HFFc6 (cell line): ENCODE data around the gene BCAS1. TPM values are rescaled to one million over a fixed set of nuclear protein-coding genes. Genes with fewer than 3 reads are reported as not detected.
"Not testable (repeated sequence)": the region's sequence is repeated elsewhere in the genome, so short reads cannot be mapped to it uniquely, and the experiment has no call there.

Source experiments
- DNase-seq: peaks from one replicate; pipeline ENCODE4 v3.0.0-alpha.2; 2018
- H3K27ac Mint-ChIP-seq: 2 replicates; pipeline ENCODE4 v1.8.0; 2020; ENCODE audit warnings: mild to moderate bottlenecking, mixed read lengths
- H3K27me3 Mint-ChIP-seq: 2 replicates; pipeline ENCODE4 v1.8.0; 2021; ENCODE audit warnings: mild to moderate bottlenecking, moderate library complexity, mixed read lengths; ENCODE audit not compliant: insufficient read depth
- H3K36me3 Mint-ChIP-seq: 2 replicates; pipeline ENCODE4 v1.8.0; 2021; ENCODE audit warnings: low read depth, mixed read lengths
- H3K4me1 Mint-ChIP-seq: 2 replicates; pipeline ENCODE4 v1.8.0; 2020; ENCODE audit warnings: low read depth, mixed read lengths
- H3K4me3 Mint-ChIP-seq: 2 replicates; pipeline ENCODE4 v1.8.0; 2020; ENCODE audit warnings: mild to moderate bottlenecking, moderate library complexity, mixed read lengths
- H3K9me3 Mint-ChIP-seq: 2 replicates; pipeline ENCODE4 v1.8.0; 2020; ENCODE audit warnings: mild to moderate bottlenecking, mixed read lengths
- CTCF ChIP-seq: fragments of 200-600 bp; sonication (generic); IDR thresholded peaks from 2 replicates; pipeline ENCODE4 v1.5.0; 2021; ENCODE audit warnings: antibody characterized with exemption, mild to moderate bottlenecking
- total RNA-seq, 6 experiments: library from RNA; stranded (reverse); fragmentation: NEBNext Ultra II Directional; extraction: Animal tissue kit (Norgen Biotek cat#: 25700); gene quantifications; 2 replicates in 1 of 6; 3 replicates in 5 of 6; pipeline ENCODE4 v1.2.3, GENCODE V29; 2021

Gene BCAS1
- total RNA-seq, 6 experiments from 2014 or later: 0.07 TPM; not detected in 5

DNA sequence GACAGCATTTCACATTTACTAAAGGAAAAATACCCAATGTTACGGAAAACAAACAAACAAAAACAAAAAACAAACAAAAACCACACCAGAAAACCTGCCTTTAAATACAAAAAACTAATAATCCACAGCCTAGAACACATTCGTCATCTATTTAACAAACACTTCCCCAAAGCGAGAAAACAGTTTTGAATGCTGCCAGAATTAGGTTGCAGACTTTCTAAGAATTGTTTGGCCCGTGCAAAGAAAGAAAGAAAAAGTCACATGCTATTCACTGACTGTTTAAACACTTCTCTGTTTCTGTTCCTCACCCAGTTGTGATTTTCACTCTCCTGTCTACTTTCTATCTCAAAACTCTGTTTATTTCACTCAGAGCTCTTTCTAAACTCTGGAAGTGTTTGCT is 52.5 kb downstream of the BCAS1 start:
- H3K27ac Mint-ChIP-seq: no peak overlapping the region
- no peak for TF ChIP-seq CTCF
- H3K4me3 Mint-ChIP-seq: no peak overlapping the region
- peaks cover 15% of the 10 kb centered on the region; the same call in 1 of the 2 replicates for H3K27me3 Mint-ChIP-seq
- no peaks in the 10 kb centered on the region; the same call in 1 of the 2 replicates for H3K4me1 Mint-ChIP-seq
- H3K9me3 Mint-ChIP-seq: no peaks in the 10 kb centered on the region
- H3K36me3 Mint-ChIP-seq: no peaks in the 10 kb centered on the region
- no peak for DNase-seq

DNA sequence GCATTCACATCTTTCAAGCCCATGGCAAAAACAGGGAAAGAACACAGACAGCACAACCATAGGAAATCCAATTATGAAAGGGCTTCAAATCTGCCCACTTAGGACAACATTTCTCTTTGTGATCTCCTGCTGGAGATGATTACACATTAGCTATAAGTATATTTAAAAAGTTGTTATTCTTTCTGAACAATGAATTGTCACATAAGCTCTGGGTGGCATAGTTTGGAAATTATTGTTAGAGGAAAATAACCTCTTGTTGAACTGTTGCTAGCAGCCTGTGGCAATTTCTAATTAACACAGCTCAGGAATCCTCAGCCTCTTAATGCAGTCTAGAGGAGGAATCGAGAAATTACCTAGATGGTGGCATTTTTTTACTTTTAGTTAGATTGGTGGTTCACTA is 54.9 kb downstream of the BCAS1 start:
- Mint-ChIP-seq H3K9me3 (no peaks in the 10 kb centered on the region), H3K36me3 (no peaks in the 10 kb centered on the region), H3K27ac (no peak overlapping the region), H3K4me1 (no peaks in the 10 kb centered on the region; the same call in 1 of the 2 replicates), H3K27me3 (peaks cover 16% of the 10 kb centered on the region), H3K4me3 (no peak overlapping the region)
- TF ChIP-seq CTCF: no peak
- DNase-seq: no peak

GRCh38 chr20:54014293-54014926 is 56.0 kb downstream of the BCAS1 start:
- Mint-ChIP-seq H3K4me3 (peak overlapping the region; percentile 4; the same call in 1 of the 2 replicates), H3K4me1 (no peaks in the 10 kb centered on the region; the same call in 1 of the 2 replicates), H3K27ac (no peak overlapping the region), H3K9me3 (no peaks in the 10 kb centered on the region), H3K27me3 (peaks cover 16% of the 10 kb centered on the region), H3K36me3 (no peaks in the 10 kb centered on the region)
- no peak for TF ChIP-seq CTCF
- no peak for DNase-seq

DNA sequence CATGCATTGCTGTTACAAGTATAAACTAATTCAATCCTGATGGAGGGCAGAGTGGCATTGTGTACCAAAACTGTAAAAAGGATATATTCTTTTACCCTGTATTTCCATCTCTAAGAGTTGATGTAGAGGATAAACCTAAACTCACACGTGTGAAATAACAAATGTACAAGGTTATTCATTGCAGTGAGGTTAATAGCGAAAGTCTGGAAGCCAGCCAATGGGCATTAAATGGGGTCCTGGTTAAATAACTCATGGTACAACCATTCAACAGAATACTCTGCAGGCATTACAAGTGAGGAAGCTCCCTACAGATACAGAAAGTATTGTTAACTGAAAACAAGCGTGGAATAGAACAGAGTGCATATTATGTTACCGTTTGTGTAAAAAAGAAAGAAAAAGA is 56.9 kb downstream of the BCAS1 start:
- Mint-ChIP-seq H3K4me3 (no peak overlapping the region), H3K9me3 (no peaks in the 10 kb centered on the region), H3K36me3 (no peaks in the 10 kb centered on the region), H3K27me3 (peaks cover 19% of the 10 kb centered on the region), H3K4me1 (no peaks in the 10 kb centered on the region; the same call in 1 of the 2 replicates), H3K27ac (no peak overlapping the region)
- no peak for TF ChIP-seq CTCF
- no peak for DNase-seq

- no peak for TF ChIP-seq CTCF
- no peak for DNase-seq
- peaks cover 14% of the 10 kb centered on the region for H3K27me3 Mint-ChIP-seq
- H3K4me3 Mint-ChIP-seq: no peak overlapping the region
- H3K4me1 Mint-ChIP-seq: no peaks in the 10 kb centered on the region; the same call in 1 of the 2 replicates
- H3K27ac Mint-ChIP-seq: no peak overlapping the region
- H3K9me3 Mint-ChIP-seq: no peaks in the 10 kb centered on the region
- no peaks in the 10 kb centered on the region for H3K36me3 Mint-ChIP-seq
Observed at GRCh38 chr20:54011346-54011745, 59.0 kb downstream of the BCAS1 start.

- not testable (repeated sequence) for H3K27ac Mint-ChIP-seq, H3K27me3 Mint-ChIP-seq, H3K9me3 Mint-ChIP-seq, H3K4me3 Mint-ChIP-seq, DNase-seq, H3K4me1 Mint-ChIP-seq, H3K36me3 Mint-ChIP-seq
Observed at GRCh38 chr20:54006216-54006615, 64.2 kb downstream of the BCAS1 start.
